Adrenal gland (tissue), 12 donors: ENCODE data around the gene SARNP. TPM values are rescaled to one million over a fixed set of nuclear protein-coding genes. Genes with fewer than 3 reads are reported as not detected.

ENCODE experiments used
- DNase-seq, 7 donors: peaks; one replicate each; pipeline ENCODE4 v3.0.0-alpha.2; 2019 to 2020
- H3K27ac ChIP-seq, 5 donors: fragments of 200-600 bp; sonication (generic) in 4 of 5; 1 replicate in 3 of 5; 2 replicates in 2 of 5; pipeline versions ENCODE4 v1.5.1 to v1.8.0; 2016 to 2020; ENCODE audit warnings: mild to moderate bottlenecking in 1 of 5
- H3K27me3 ChIP-seq: fragments of 200-600 bp; 2 replicates; pipeline ENCODE4 v1.8.0; 2021
- H3K36me3 ChIP-seq, 2 donors: fragments of 200-600 bp; replicated peaks in 1 of 2; 1 replicate in 1 of 2; 2 replicates in 1 of 2; pipeline versions ENCODE4 v1.5.1 to v1.8.0; 2018 to 2022
- H3K4me1 ChIP-seq, 2 donors: fragments of 200-600 bp; replicated peaks in 1 of 2; 1 replicate in 1 of 2; 2 replicates in 1 of 2; pipeline versions ENCODE4 v1.5.1 to v1.8.0; 2018 to 2021
- H3K4me3 ChIP-seq, 4 donors: fragments of 200-600 bp; sonication (generic) in 3 of 4; one replicate each; pipeline ENCODE4 v1.5.1; 2016 to 2018
- H3K9me3 ChIP-seq, 3 donors: fragments of 200-600 bp; sonication (generic) in 1 of 3; replicated peaks in 1 of 3; 1 replicate in 2 of 3; 2 replicates in 1 of 3; pipeline versions ENCODE4 v1.5.1 to v1.8.0; 2016 to 2021
- CTCF ChIP-seq, 6 experiments: fragments of 450-650 bp in 4 of 6; fragments of 200-600 bp in 2 of 6; sonication (generic) in 1 of 6; IDR thresholded peaks; 1 replicate in 5 of 6; 2 replicates in 1 of 6; pipeline versions ENCODE4 v1.5.1 to v1.8.0; 2016 to 2021; ENCODE audit warnings: antibody characterized with exemption in 6 of 6, mild to moderate bottlenecking in 2 of 6, moderate library complexity in 1 of 6
- POLR2A ChIP-seq, 2 donors: fragments of 450-650 bp; IDR thresholded peaks; one replicate each; pipeline ENCODE4 v1.6.1; 2017; ENCODE audit warnings: antibody characterized with exemption in 2 of 2, mild to moderate bottlenecking in 2 of 2, moderate library complexity in 1 of 2
- WGBS, 4 donors: extraction: QIAGEN DNeasy Blood & Tissue Kit in 2 of 4; methylation state at CpG; one replicate each; pipeline versions ENCODE4 v1.1.5 to v1.1.7; 2013 to 2017; 5-methylcytosine and 5-hydroxymethylcytosine counted together
- intact Hi-C, 2 donors: fragments of 100-400 bp; cut with DNase I; formaldehyde crosslinking; loops; one replicate each; pipeline versions ENCODE4 v1.14.1 to v1.15.0; 2022 to 2023
- polyA plus RNA-seq, 3 donors: library from polyadenylated mRNA; stranded (reverse); fragments of 200-250 nt in 2 of 3; fragments of 350-450 nt in 1 of 3; fragmentation: Illumina TruSeq in 1 of 3; extraction: RNeasy Lipid Tissue Mini Kit (QIAGEN cat#74804) in 1 of 3; gene quantifications; one replicate each; pipeline ENCODE4 v1.2.3, GENCODE V29; 2013 to 2014
- total RNA-seq, 9 donors: library from RNA; depleted of rRNA in 4 of 9; stranded (reverse); fragments of >200 nt in 4 of 9; fragments of 120-200 nt in 1 of 9; fragmentation: NEBNext Ultra II Directional in 1 of 9; extraction: Animal tissue kit (Norgen Biotek cat#: 25700) in 1 of 9; gene quantifications; one replicate each; pipeline versions ENCODE4 v1.1.0 to v1.2.4, GENCODE V29; 2013 to 2023
- donor health status: healthy with polysubstance abuse.
- donor health status: Bipolar disorder and iron deficiency.
- donor health status: DM: yes; HTN: yes; CAD: no.
- donor health status: DM: no; HTN: no; CAD: no.
- donor health status: DM: no; HTN: no; CAD: no.
- donor health status: DM: yes; HTN: yes; CAD: no.

The SARNP gene
- total and polyA plus RNA-seq, 12 donors = 23.2 to 148 (median 59.2) TPM

- WGBS, 4 donors = 71 to 90% (median 79%) methylated on average over 2 of the region's 2 CpGs
- peaks cover 0 to 54% of the 10 kb centered on the region in 2 donors for H3K36me3 ChIP-seq
These were observed 59.8 kb downstream of the SARNP start for GRCh38 chr12:55757701-55758100.

GRCh38 chr12:55755246-55755645, 62.3 kb downstream of the SARNP start:
- Histone ChIP-seq H3K27me3 (no peaks in the 10 kb centered on the region), H3K27ac (no peak overlapping the region), H3K9me3 (no peaks in the 10 kb centered on the region), H3K4me1 (no peaks in the 10 kb centered on the region), H3K36me3 (peaks cover 0 to 61% of the 10 kb centered on the region in 2 donors), H3K4me3 (no peak overlapping the region)
- DNase-seq = no peak
- intact Hi-C loops = no loop called here
- TF ChIP-seq POLR2A (IDR thresholded peaks at IDR 0.05) (no peak), CTCF (IDR thresholded peaks at IDR 0.05) (no peak)
- WGBS, 4 donors = 64 to 82% (median 76%) methylated on average over 2 of the region's 2 CpGs

More at GRCh38 chr12:55757701-55758100, 59.8 kb downstream of the SARNP start:
- H3K27ac ChIP-seq = no peak overlapping the region
- intact Hi-C loops = no loop called here
- no peaks in the 10 kb centered on the region for H3K4me1 ChIP-seq
- no peaks in the 10 kb centered on the region for H3K9me3 ChIP-seq
- no peak overlapping the region for H3K4me3 ChIP-seq
- no peak for TF ChIP-seq CTCF (IDR thresholded peaks at IDR 0.05)
- TF ChIP-seq POLR2A (IDR thresholded peaks at IDR 0.05) = no peak
- no peaks in the 10 kb centered on the region for H3K27me3 ChIP-seq
- DNase-seq = no peak

GRCh38 chr12:55748230-55748993, 69.1 kb downstream of the SARNP start:
- intact Hi-C loops = loop anchor here in 1 of 2 donors (10.0 kb wide), 1 partner anchor 56 kb away; no protein-coding TSS in a partner anchor
- Histone ChIP-seq H3K9me3 (no peaks in the 10 kb centered on the region), H3K27me3 (no peaks in the 10 kb centered on the region), H3K36me3 (peaks cover 0 to 23% of the 10 kb centered on the region in 2 donors), H3K4me1 (peaks cover 8 to 15% of the 10 kb centered on the region in 2 donors), H3K4me3 (no peak overlapping the region), H3K27ac (no peak overlapping the region)
- WGBS, 4 donors = 92 to 94% (median 93%) methylated on average over 10 to 18 of the region's 18 CpGs
- TF ChIP-seq CTCF (IDR thresholded peaks at IDR 0.05) (no peak), POLR2A (IDR thresholded peaks at IDR 0.05) (no peak)
- peak in 1 of 7 donors; percentile 52 for DNase-seq

GRCh38 chr12:55746913-55747231, 70.7 kb downstream of the SARNP start:
- intact Hi-C loops = loop anchor here in 1 of 2 donors (10.0 kb wide), 1 partner anchor 58 kb away; no protein-coding TSS in a partner anchor
- no peak overlapping the region for H3K27ac ChIP-seq
- no peak overlapping the region for H3K4me3 ChIP-seq
- H3K27me3 ChIP-seq = no peaks in the 10 kb centered on the region
- no peak for DNase-seq
- H3K36me3 ChIP-seq = peaks cover 0 to 7% of the 10 kb centered on the region in 2 donors
- no peaks in the 10 kb centered on the region for H3K9me3 ChIP-seq
- H3K4me1 ChIP-seq = peaks cover 8 to 15% of the 10 kb centered on the region in 2 donors
- no peak for TF ChIP-seq POLR2A (IDR thresholded peaks at IDR 0.05)
- no peak for TF ChIP-seq CTCF (IDR thresholded peaks at IDR 0.05)
